AG09309 (cell line): ENCODE results near the gene AXIN1.

ENCODE experiments used
- DNase-seq: peaks from one replicate; pipeline ENCODE4 v3.0.0-alpha.2; 2010; ENCODE audit warnings: low read depth
- H3K4me3 ChIP-seq: 2 replicates; pipeline ENCODE4 v1.5.1; 2011; ENCODE audit warnings: mild to moderate bottlenecking, low read depth, low read length, moderate library complexity; ENCODE audit not compliant: control insufficient read depth
- TF ChIP-seq, protein P1 (sequence below): IDR thresholded peaks from 2 replicates; pipeline ENCODE4 v1.5.1; 2011; ENCODE audit warnings: mild to moderate bottlenecking, low read depth, low read length, inconsistent platforms; ENCODE audit not compliant: insufficient read depth, control insufficient read depth; ENCODE audit errors: missing control alignments

Gene AXIN1

GRCh38 chr16:368388-369158 is 16.1 kb upstream of the AXIN1 start:
- DNase-seq = no peak
- no peak overlapping the region for H3K4me3 ChIP-seq
- TF ChIP-seq, protein P1, sequence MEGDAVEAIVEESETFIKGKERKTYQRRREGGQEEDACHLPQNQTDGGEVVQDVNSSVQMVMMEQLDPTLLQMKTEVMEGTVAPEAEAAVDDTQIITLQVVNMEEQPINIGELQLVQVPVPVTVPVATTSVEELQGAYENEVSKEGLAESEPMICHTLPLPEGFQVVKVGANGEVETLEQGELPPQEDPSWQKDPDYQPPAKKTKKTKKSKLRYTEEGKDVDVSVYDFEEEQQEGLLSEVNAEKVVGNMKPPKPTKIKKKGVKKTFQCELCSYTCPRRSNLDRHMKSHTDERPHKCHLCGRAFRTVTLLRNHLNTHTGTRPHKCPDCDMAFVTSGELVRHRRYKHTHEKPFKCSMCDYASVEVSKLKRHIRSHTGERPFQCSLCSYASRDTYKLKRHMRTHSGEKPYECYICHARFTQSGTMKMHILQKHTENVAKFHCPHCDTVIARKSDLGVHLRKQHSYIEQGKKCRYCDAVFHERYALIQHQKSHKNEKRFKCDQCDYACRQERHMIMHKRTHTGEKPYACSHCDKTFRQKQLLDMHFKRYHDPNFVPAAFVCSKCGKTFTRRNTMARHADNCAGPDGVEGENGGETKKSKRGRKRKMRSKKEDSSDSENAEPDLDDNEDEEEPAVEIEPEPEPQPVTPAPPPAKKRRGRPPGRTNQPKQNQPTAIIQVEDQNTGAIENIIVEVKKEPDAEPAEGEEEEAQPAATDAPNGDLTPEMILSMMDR = no peak

- TF ChIP-seq, protein P1 = no peak
- no peak for DNase-seq
- H3K4me3 ChIP-seq = no peak overlapping the region
These were observed 14.9 kb upstream of the AXIN1 start for GRCh38 chr16:367333-367903.

DNA sequence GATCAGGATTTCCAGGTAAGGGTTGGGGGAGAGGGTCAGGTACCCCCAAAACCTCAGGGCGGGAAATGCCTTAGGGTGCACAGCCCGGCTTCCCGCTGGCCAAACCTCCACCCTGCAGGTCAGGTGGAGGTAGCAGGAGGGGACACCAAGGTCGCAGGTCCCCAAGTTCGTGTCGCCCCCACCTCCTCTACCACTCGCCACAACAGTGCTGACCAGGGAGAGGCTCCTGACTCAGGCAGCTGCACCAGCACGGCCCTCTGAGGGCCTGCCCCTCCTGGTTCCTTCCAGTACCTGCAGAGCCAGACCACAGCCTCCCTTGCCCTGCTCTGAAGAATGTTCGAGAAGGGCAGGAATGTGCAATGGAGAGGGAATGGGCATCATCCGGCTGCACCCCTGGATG is 14.0 kb upstream of the AXIN1 start:
- no peak for DNase-seq
- TF ChIP-seq, protein P1 = no peak
- H3K4me3 ChIP-seq = no peak overlapping the region

DNA sequence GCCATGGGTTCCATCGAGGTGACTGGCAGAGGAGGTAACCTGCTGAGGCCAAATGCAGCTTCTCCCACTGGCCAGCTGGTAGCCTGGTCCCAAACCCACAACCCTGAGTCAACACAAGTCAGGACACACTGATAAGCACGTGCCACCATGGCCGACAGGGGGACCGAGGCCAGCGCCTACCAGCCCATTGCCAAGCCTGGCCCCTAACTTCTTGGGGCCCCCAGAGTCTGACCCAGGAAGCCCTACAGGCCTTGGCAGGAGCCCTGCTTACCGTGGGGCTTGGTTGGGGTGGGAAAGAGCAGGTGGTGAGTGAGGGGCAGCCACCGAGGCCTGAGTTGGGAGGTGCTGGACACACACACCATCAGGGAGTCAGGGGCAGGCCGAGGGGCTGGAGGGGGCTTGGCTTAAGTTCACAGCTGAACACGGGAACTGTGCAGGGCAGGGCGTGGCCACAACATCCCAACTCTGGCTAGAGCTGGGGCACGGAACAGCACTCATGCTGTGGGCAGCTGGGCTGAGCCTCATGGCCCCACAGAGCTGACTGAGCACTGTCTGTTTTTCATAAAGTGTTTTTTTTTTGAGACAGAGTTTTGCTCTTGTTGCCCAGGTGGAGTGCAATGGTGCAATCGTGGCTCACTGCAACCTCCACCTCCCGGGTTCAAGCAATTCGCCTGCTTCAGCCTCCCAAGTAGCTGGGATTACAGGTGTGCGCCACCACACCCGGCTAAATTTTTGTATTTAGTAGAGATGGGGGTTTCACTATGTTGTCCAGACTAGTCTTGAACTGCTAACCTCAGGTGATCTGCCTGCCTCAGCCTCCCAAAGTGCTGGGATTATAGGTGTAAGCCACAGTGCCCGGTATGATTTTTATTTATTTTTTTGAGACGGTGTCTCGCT is 12.3 kb upstream of the AXIN1 start:
- DNase-seq = no peak
- TF ChIP-seq, protein P1 = no peak
- H3K4me3 ChIP-seq = no peak overlapping the region

DNA sequence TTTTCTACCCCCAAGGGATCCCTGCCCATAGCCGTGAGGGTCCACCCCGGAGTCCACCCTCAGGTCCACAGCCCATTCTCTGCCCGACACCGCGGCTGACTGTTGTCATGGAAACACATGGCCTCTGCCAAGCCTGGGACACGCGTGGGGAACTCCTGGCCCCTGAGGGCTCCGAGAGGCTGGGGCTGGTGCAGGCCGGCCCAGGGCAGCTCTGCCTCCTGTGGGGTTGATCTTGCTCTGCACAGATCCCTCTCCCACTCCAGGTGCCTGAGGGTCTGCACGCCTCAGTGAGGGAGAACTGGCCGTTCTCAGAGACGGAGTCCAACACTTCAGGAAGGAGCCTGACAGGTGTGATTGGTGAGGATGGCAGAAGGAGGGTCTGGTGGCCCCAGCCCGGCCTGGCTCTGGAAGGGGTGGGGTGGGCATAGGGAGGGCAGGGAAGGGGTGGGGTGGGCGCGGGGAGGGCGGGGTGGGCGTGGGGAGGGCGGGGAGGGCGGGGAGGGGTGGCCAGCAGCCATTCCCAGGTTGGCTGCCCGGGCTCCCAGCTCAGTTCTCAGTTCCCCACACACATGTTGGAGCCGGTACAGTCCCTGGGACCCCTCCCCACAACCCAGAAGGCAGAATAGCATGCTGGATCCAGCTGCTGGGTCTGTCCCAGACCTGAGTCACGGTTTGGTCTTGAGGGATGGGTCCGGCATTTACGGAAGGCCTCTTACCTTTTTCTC is 11.4 kb upstream of the AXIN1 start:
- TF ChIP-seq, protein P1 = no peak
- no peak for DNase-seq
- H3K4me3 ChIP-seq = no peak overlapping the region
